Spinal cord (tissue), 10 donors: Measurements from ENCODE around the gene PSMB10. TPM values are rescaled to one million over a fixed set of nuclear protein-coding genes. Genes with fewer than 3 reads are reported as not detected.

Experiments
- DNase-seq, 6 donors: peaks; one replicate each; pipeline versions ENCODE4 v3.0.0 to v3.0.0-alpha.2; 2013 to 2015; ENCODE audit warnings: low spot score in 6 of 6, low read depth in 4 of 6
- H3K27ac ChIP-seq: one replicate; pipeline ENCODE4 v1.5.1; 2013; ENCODE audit warnings: low read depth, low read length, control low read depth
- H3K27me3 ChIP-seq: one replicate; pipeline ENCODE4 v1.6.1; 2013; ENCODE audit warnings: low read length; ENCODE audit not compliant: control insufficient read depth, insufficient read depth
- H3K36me3 ChIP-seq: one replicate; pipeline ENCODE4 v1.6.1; 2013; ENCODE audit warnings: low read length; ENCODE audit not compliant: control insufficient read depth, insufficient read depth
- H3K4me1 ChIP-seq: one replicate; pipeline ENCODE4 v1.6.1; 2013; ENCODE audit warnings: low read length; ENCODE audit not compliant: control insufficient read depth, insufficient read depth
- H3K4me3 ChIP-seq: one replicate; pipeline ENCODE4 v1.5.1; 2013; ENCODE audit warnings: low read depth, low read length, control low read depth
- H3K9me3 ChIP-seq: one replicate; pipeline ENCODE4 v1.6.1; 2013; ENCODE audit warnings: low read length; ENCODE audit not compliant: control insufficient read depth, insufficient read depth
- WGBS: methylation state at CpG from one replicate; pipeline ENCODE4 v1.1.5; 2013; ENCODE audit warnings: missing lambda C conversion rate; ENCODE audit not compliant: insufficient coverage; 5-methylcytosine and 5-hydroxymethylcytosine counted together
- polyA plus RNA-seq, 2 donors: library from polyadenylated mRNA; unstranded; fragments of 120-200 nt; gene quantifications; one replicate each; pipeline ENCODE4 v1.2.1, GENCODE V29; 2013; ENCODE audit not compliant: insufficient read length in 2 of 2
- total RNA-seq, 2 donors: library from RNA; depleted of rRNA in 1 of 2; stranded (reverse); fragments of 120-200 nt in 1 of 2; fragments of >200 nt in 1 of 2; gene quantifications; one replicate each; pipeline versions ENCODE4 v1.2.3 to v1.2.4, GENCODE V29; 2013 to 2014
- donor health status: healthy.

The PSMB10 gene
- total and polyA plus RNA-seq, 4 donors, result 18.7 to 64.5 (median 63.0) TPM

GRCh38 chr16:67927131-67927941 is 9.3 kb downstream of the PSMB10 start:
- Histone ChIP-seq H3K27me3 (no peaks in the 10 kb centered on the region), H3K27ac (no peak overlapping the region), H3K4me1 (peaks cover 50% of the 10 kb centered on the region), H3K4me3 (no peak overlapping the region), H3K36me3 (peaks cover 77% of the 10 kb centered on the region), H3K9me3 (no peaks in the 10 kb centered on the region)
- WGBS, result 86% methylated on average over 21 of the region's 22 CpGs
- DNase-seq, result no peak

- H3K4me1 ChIP-seq, result peaks cover 50% of the 10 kb centered on the region
Observed at GRCh38 chr16:67926181-67926750, 10.4 kb downstream of the PSMB10 start.

DNA sequence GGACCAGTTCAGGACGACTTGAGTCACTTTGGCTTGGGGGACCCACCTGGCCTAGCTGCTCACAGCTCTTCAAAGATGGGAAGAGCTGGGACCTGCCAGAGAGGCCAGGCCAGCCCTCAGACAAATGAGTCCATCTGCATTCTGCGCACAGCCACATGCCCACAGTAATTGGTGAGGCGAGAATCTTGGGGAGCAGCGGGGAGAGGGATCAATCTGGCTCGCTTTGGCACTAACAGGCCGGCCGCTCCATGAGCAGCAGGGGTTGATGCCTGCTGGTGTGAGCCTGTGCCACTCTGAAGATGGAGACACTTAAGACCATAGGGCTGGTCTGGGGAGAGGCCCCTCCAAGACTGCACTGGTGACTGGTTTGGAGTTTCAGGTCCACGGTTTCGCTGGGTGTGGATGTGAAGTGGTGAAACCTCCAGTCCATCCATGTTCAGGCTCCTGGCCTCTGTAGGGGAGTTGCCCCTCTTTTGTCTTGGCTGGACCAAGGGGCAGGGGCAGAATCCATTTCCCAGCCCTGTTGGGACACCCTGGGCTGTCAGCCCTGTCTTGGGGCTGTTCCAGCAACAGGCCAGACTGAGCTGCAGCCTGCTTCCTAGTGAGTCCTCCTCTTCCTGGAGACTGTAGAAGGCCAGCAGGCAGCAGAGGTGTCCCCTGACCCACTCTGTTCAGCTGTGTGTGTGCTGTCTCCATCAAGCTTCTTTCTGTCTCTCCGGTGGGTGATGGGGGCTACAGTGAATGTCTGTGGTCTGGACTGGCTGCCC is 12.3 kb downstream of the PSMB10 start:
- Histone ChIP-seq H3K9me3 (no peaks in the 10 kb centered on the region), H3K27ac (peak overlapping the region; percentile 40), H3K4me1 (peaks cover 57% of the 10 kb centered on the region), H3K4me3 (no peak overlapping the region), H3K27me3 (no peaks in the 10 kb centered on the region), H3K36me3 (peaks cover 57% of the 10 kb centered on the region)
- 73% methylated on average over 10 of the region's 10 CpGs for WGBS
- no peak for DNase-seq

More at GRCh38 chr16:67926181-67926750, 10.4 kb downstream of the PSMB10 start:
- Histone ChIP-seq H3K9me3 (no peaks in the 10 kb centered on the region), H3K36me3 (peaks cover 67% of the 10 kb centered on the region), H3K4me3 (no peak overlapping the region), H3K27ac (no peak overlapping the region), H3K27me3 (no peaks in the 10 kb centered on the region)
- WGBS, result 47% methylated on average over 13 of the region's 13 CpGs
- peak in 1 of 6 donors; percentile 68 for DNase-seq

- Histone ChIP-seq H3K4me3 (no peak overlapping the region), H3K27me3 (no peaks in the 10 kb centered on the region), H3K36me3 (peaks cover 54% of the 10 kb centered on the region), H3K27ac (peak overlapping the region; percentile 40), H3K4me1 (peaks cover 57% of the 10 kb centered on the region), H3K9me3 (no peaks in the 10 kb centered on the region)
- WGBS, result 80% methylated on average over 9 of the region's 10 CpGs
- DNase-seq, result no peak
Observed at GRCh38 chr16:67923414-67924116, 13.1 kb downstream of the PSMB10 start.

GRCh38 chr16:67922740-67923139 is 13.9 kb downstream of the PSMB10 start:
- Histone ChIP-seq H3K9me3 (no peaks in the 10 kb centered on the region), H3K27me3 (no peaks in the 10 kb centered on the region), H3K4me3 (no peak overlapping the region), H3K4me1 (peaks cover 58% of the 10 kb centered on the region), H3K36me3 (peaks cover 48% of the 10 kb centered on the region), H3K27ac (no peak overlapping the region)
- DNase-seq, result no peak
- WGBS, result 53% methylated on average over 4 of the region's 8 CpGs

DNA sequence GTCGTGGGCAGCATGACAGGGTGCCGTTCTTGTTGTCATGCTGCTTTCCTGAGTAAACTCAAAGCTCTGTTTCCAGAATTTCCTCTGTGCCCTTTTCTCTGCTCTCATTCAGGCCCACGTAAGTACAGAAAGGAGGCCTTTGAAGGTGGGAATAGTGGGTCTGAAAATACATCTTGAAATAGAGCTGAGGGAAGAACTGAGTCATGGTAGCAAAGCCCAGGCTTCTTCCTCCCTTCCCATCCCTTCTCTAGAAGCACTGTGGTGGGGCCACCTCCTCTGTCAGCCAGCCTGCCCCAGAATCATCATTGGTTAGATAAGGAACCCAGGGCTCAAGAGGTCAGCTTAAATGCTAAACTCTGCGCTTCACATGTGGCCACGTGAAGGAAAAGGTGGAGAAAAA is 14.4 kb downstream of the PSMB10 start:
- peak overlapping the region; percentile 25 for H3K27ac ChIP-seq
- H3K4me3 ChIP-seq, result no peak overlapping the region
- 75% methylated on average over 4 of the region's 5 CpGs for WGBS
- H3K27me3 ChIP-seq, result no peaks in the 10 kb centered on the region
- H3K36me3 ChIP-seq, result peaks cover 43% of the 10 kb centered on the region
- H3K4me1 ChIP-seq, result peaks cover 60% of the 10 kb centered on the region
- no peaks in the 10 kb centered on the region for H3K9me3 ChIP-seq
- no peak for DNase-seq

GRCh38 chr16:67919622-67920221 is 16.9 kb downstream of the PSMB10 start:
- no peaks in the 10 kb centered on the region for H3K27me3 ChIP-seq
- H3K4me3 ChIP-seq, result no peak overlapping the region
- WGBS, result 91% methylated on average over 5 of the region's 6 CpGs
- H3K4me1 ChIP-seq, result peaks cover 67% of the 10 kb centered on the region
- H3K36me3 ChIP-seq, result peaks cover 53% of the 10 kb centered on the region
- H3K27ac ChIP-seq, result peak overlapping the region; percentile 25
- DNase-seq, result no peak
- H3K9me3 ChIP-seq, result no peaks in the 10 kb centered on the region

DNA sequence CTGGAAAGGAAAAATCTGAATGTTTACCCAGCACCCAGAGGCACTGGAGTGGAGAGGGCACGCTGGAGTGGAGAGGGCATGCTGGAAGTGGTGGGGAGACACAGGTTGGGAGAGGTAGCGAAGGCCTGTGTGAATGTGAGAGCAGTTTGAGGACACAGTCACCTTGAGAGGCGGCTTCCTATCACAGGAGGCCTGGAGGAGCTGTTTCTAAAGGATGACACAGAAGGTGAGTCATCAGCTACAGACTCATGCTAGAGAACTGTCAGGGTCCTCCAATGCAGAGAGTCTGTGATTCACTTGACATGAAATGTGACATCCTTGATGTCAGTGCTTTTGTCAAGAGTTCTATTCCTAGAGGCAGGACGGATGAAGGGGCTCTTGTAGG is 18.8 kb downstream of the PSMB10 start:
- H3K4me1 ChIP-seq, result peaks cover 51% of the 10 kb centered on the region
- 90% methylated on average over 3 of the region's 4 CpGs for WGBS
- no peak overlapping the region for H3K4me3 ChIP-seq
- peaks cover 40% of the 10 kb centered on the region for H3K36me3 ChIP-seq
- H3K27ac ChIP-seq, result peak overlapping the region; percentile 69
- no peaks in the 10 kb centered on the region for H3K9me3 ChIP-seq
- no peaks in the 10 kb centered on the region for H3K27me3 ChIP-seq
- no peak for DNase-seq
